ENCODE measurements around the gene YTHDF2. TPM values are rescaled to one million over a fixed set of nuclear protein-coding genes. Genes with fewer than 3 reads are reported as not detected.
A peak's percentile ranks its signal among the peaks of the same experiment; 100 is the strongest.
"Not testable (repeated sequence)": the region's sequence is repeated elsewhere in the genome, so short reads cannot be mapped to it uniquely, and the experiment has no call there.

Gene YTHDF2
- total and polyA plus RNA-seq, 7 donors, result 30.3 to 55.1 (median 48.7) TPM

DNA sequence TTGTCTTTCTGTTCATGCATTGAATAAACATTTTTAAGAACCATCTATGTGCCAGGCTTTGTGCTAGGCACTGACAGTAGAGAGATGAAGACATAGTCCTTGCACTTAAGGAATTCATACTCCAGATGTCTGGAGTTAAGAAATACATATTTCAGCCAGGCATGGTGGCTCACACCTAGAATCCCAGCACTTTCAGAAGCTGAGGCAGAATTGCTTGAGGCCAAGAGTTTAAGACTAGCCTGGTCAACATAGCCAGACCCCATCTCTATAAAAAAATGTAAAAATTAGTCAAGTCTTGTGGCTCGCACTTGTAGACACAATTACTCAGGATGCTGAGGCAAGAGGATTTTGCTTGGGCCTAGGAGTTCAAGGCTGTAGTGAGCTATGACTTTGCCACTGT, 18.6 kb upstream of the YTHDF2 start:
- Histone ChIP-seq H3K27ac (no peak overlapping the region), H3K36me3 (ENCODE audit: insufficient read depth in 1 of 2, low read depth in 1 of 2) (peaks cover 0 to 18% of the 10 kb centered on the region in 2 donors), H3K4me3 (no peak overlapping the region), H3K27me3 (ENCODE audit: insufficient read depth in 3 of 3, low read length in 2 of 3) (no peaks in the 10 kb centered on the region), H3K4me1 (peaks cover 7% of the 10 kb centered on the region), H3K9me3 (no peaks in the 10 kb centered on the region)
- ATAC-seq (no peak), DNase-seq (no peak)
- 94 to 97% (median 97%) methylated on average over 1 of the region's 1 CpG for WGBS, 3 donors
- intact Hi-C loops (cut with DNase I), result no loop called here
- TF ChIP-seq, protein P1, sequence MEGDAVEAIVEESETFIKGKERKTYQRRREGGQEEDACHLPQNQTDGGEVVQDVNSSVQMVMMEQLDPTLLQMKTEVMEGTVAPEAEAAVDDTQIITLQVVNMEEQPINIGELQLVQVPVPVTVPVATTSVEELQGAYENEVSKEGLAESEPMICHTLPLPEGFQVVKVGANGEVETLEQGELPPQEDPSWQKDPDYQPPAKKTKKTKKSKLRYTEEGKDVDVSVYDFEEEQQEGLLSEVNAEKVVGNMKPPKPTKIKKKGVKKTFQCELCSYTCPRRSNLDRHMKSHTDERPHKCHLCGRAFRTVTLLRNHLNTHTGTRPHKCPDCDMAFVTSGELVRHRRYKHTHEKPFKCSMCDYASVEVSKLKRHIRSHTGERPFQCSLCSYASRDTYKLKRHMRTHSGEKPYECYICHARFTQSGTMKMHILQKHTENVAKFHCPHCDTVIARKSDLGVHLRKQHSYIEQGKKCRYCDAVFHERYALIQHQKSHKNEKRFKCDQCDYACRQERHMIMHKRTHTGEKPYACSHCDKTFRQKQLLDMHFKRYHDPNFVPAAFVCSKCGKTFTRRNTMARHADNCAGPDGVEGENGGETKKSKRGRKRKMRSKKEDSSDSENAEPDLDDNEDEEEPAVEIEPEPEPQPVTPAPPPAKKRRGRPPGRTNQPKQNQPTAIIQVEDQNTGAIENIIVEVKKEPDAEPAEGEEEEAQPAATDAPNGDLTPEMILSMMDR (IDR thresholded peaks at IDR 0.05), result no peak

DNA sequence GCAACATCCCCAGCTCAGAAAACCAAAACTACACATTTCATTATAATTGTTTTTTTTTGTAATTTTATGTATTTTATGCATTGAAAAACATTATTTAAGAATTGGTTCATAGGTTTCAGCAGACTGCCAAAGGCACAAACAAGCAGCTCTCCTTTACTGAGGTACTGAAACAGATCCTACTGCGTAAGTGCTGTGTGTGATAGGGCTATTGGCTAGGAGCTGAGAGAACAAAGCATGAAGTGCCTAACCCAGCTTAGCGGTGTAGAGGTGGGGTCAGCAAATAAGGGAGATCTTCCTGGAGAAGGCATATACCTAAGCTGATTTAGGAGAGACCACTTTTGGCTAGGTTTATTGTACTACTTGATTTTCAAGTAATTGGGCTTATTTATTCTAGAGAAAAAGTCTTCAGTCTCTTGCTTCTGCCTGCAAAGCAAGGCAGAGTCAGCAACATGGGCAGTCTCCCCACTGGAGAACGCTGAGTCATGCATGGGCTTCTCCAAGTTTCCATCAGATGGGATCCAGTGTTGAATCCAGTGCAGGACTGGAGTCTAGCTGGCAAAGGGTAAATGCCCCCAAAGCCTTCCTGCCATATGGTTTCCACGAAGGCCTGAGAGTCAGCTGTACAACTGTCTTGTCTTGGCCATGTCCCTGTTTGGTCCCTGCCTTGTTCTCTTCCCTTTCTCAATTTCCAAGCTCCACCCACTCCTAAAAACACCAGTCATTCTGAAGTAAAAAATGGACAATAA, 18.0 kb upstream of the YTHDF2 start:
- no peaks in the 10 kb centered on the region for H3K27me3 ChIP-seq (ENCODE audit: insufficient read depth in 3 of 3, low read length in 2 of 3)
- 49 to 59% (median 52%) methylated on average over 4 of the region's 4 CpGs for WGBS, 3 donors
- H3K4me1 ChIP-seq, result peaks cover 7% of the 10 kb centered on the region
- TF ChIP-seq, protein P1 (IDR thresholded peaks at IDR 0.05), result no peak
- ATAC-seq (peak; percentile 36 to 52 (median 44)), DNase-seq (no peak)
- no peak overlapping the region for H3K27ac ChIP-seq
- intact Hi-C loops (cut with DNase I), result no loop called here
- H3K4me3 ChIP-seq, result no peak overlapping the region
- H3K36me3 ChIP-seq (ENCODE audit: insufficient read depth in 1 of 2, low read depth in 1 of 2), result peaks cover 0 to 13% of the 10 kb centered on the region in 2 donors
- H3K9me3 ChIP-seq, result no peaks in the 10 kb centered on the region

DNA sequence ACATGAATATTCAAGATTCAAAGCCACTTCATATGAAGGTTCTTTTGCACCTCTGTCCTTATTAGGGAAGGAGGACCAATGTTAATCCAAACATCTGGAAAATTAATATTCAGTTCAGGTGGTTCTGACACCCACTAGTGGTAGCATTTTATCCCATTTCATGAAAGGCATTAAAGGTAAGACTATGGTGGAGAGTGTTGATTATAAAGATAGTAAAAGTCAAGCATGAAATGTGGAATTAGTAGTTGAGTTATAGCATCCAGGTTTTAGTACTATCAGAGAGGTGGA, 17.5 kb upstream of the YTHDF2 start:
- H3K27me3 ChIP-seq (ENCODE audit: insufficient read depth in 3 of 3, low read length in 2 of 3), result no peaks in the 10 kb centered on the region
- ATAC-seq (no peak), DNase-seq (no peak)
- H3K4me1 ChIP-seq, result peaks cover 7% of the 10 kb centered on the region
- intact Hi-C loops (cut with DNase I), result no loop called here
- H3K27ac ChIP-seq, result no peak overlapping the region
- H3K9me3 ChIP-seq, result no peaks in the 10 kb centered on the region
- H3K36me3 ChIP-seq (ENCODE audit: insufficient read depth in 1 of 2, low read depth in 1 of 2), result peaks cover 0 to 8% of the 10 kb centered on the region in 2 donors
- H3K4me3 ChIP-seq, result no peak overlapping the region
- TF ChIP-seq, protein P1 (IDR thresholded peaks at IDR 0.05), result no peak

DNA sequence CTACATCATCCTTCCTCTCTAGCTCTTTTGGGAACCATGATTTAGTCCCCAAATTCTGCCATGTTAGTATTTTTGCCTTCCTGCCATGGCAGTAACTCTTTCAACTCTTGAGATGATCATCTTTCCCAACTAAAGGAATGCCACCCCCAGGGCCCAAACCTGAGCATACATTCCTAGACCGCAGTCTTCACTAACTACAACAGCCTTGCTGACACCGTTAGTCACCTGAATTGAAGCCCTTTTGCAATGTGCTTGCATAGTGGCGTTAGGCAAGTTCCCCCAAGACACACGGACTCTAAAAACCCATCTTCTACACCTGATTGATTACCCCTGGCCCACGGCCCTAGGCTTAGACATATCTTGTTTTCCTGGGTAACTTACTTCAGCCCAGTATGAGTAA, 16.4 kb upstream of the YTHDF2 start:
- WGBS, 3 donors, result 85 to 88% (median 86%) methylated on average over 5 of the region's 5 CpGs
- Histone ChIP-seq H3K4me1 (peaks cover 7% of the 10 kb centered on the region), H3K27ac (no peak overlapping the region), H3K27me3 (ENCODE audit: insufficient read depth in 3 of 3, low read length in 2 of 3) (no peaks in the 10 kb centered on the region), H3K4me3 (no peak overlapping the region), H3K9me3 (no peaks in the 10 kb centered on the region), H3K36me3 (ENCODE audit: insufficient read depth in 1 of 2, low read depth in 1 of 2) (no peaks in the 10 kb centered on the region)
- ATAC-seq (no peak), DNase-seq (no peak)
- intact Hi-C loops (cut with DNase I), result no loop called here
- TF ChIP-seq, protein P1 (IDR thresholded peaks at IDR 0.05), result no peak

DNA sequence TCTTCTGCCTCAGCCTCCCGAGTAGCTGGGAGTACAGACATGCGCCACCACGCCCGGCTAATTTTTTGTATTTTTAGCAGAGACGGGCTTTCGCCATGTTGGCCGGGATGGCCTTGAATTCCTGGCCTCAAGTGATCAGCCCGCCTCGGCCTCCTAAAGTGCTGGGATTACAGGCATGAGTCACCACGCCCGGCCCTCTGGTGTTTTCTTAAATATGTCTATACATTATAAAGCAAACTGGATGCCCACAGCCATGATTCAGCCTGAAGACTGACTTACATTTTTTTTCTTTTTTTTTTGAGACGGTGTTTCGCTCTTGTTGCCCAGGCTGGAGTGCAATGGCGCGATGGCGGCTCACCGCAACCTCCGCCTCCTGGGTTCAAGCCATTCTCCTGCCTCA, 14.8 kb upstream of the YTHDF2 start:
- H3K4me1 ChIP-seq; DNase-seq; H3K9me3 ChIP-seq; H3K27me3 ChIP-seq (ENCODE audit: insufficient read depth in 3 of 3, low read length in 2 of 3); intact Hi-C loops (cut with DNase I); H3K36me3 ChIP-seq (ENCODE audit: insufficient read depth in 1 of 2, low read depth in 1 of 2); H3K27ac ChIP-seq; ATAC-seq; H3K4me3 ChIP-seq: not testable (repeated sequence)
- 93 to 96% (median 93%) methylated on average over 18 of the region's 18 CpGs for WGBS, 3 donors

DNA sequence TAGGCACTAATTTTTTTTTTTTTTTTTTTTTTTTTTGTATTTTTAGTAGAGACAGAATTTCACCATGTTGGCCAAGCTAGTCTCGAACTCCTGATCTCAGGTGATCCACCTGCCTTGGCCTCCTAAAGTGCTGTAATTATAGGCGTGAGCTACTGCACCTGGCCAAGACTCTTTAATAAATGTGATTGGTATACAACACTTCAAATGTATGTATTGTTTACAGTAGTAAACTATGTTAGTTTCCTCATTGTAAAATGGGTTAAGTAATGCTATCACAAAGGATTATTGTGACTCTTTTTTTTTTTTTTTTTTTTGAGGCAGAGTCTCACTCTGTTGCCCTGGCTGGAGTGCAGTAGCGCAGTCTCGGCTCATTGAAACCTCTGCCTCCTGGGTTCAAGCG, 11.4 kb upstream of the YTHDF2 start:
- H3K27me3 ChIP-seq (ENCODE audit: insufficient read depth in 3 of 3, low read length in 2 of 3); H3K4me3 ChIP-seq; H3K4me1 ChIP-seq; H3K9me3 ChIP-seq; intact Hi-C loops (cut with DNase I); H3K27ac ChIP-seq; DNase-seq; H3K36me3 ChIP-seq (ENCODE audit: insufficient read depth in 1 of 2, low read depth in 1 of 2); ATAC-seq: not testable (repeated sequence)
- 87 to 94% (median 91%) methylated on average over 5 of the region's 5 CpGs for WGBS, 3 donors
